Stimulated activated CD4-positive, alpha-beta T cell treated with anti-CD3 and anti-CD28 coated beads, Interleukin-4, amount 100 ng/mL, for 4 hours (primary cell): Measurements from ENCODE around the gene GBX2.
A peak's percentile ranks its signal among the peaks of the same experiment; 100 is the strongest.

Experiments used
- DNase-seq, 2 experiments: peaks; one replicate each; pipeline ENCODE4 v3.0.0-alpha.2; 2020

Gene GBX2

GRCh38 chr2:236180076-236180816 is 12.1 kb upstream of the GBX2 start:
- no peak for DNase-seq

- no peak for DNase-seq
These were observed 11.3 kb upstream of the GBX2 start for GRCh38 chr2:236179236-236180075.

GRCh38 chr2:236178890-236179235 is 10.7 kb upstream of the GBX2 start:
- no peak for DNase-seq

GRCh38 chr2:236177967-236178889 is 10.0 kb upstream of the GBX2 start:
- DNase-seq: peak in 1 of 2 experiments; percentile 34

GRCh38 chr2:236177604-236177966 is 9.4 kb upstream of the GBX2 start:
- no peak for DNase-seq

- DNase-seq: no peak
These were observed 8.8 kb upstream of the GBX2 start for GRCh38 chr2:236176951-236177350.

GRCh38 chr2:236176417-236176816 is 8.2 kb upstream of the GBX2 start:
- DNase-seq: no peak

GRCh38 chr2:236175548-236176150 is 7.5 kb upstream of the GBX2 start:
- no peak for DNase-seq

GRCh38 chr2:236173729-236174607 is 5.8 kb upstream of the GBX2 start:
- no peak for DNase-seq

GRCh38 chr2:236173036-236173728 is 5.0 kb upstream of the GBX2 start:
- no peak for DNase-seq

GRCh38 chr2:236172255-236173035 is 4.3 kb upstream of the GBX2 start:
- DNase-seq: no peak

GRCh38 chr2:236171680-236172254 is 3.6 kb upstream of the GBX2 start:
- no peak for DNase-seq

GRCh38 chr2:236171181-236171679 is 3.0 kb upstream of the GBX2 start:
- DNase-seq: no peak

GRCh38 chr2:236170590-236171165 is 2.5 kb upstream of the GBX2 start:
- no peak for DNase-seq

GRCh38 chr2:236169741-236170589 is 1.8 kb upstream of the GBX2 start:
- DNase-seq: no peak

- no peak for DNase-seq
These were observed 1.1 kb upstream of the GBX2 start for GRCh38 chr2:236169151-236169721.

GRCh38 chr2:236167297-236168109 is 683 bp downstream of the GBX2 start:
- no peak for DNase-seq
